Activated T-helper 17 cell treated with anti-CD3 and anti-CD28 coated beads, Interleukin-2, amount 50 U/mL, for 72 hours (primary cell): Measurements from ENCODE around the gene SLC16A13. TPM values are rescaled to one million over a fixed set of nuclear protein-coding genes. Genes with fewer than 3 reads are reported as not detected.
"Not testable (repeated sequence)": the region's sequence is repeated elsewhere in the genome, so short reads cannot be mapped to it uniquely, and the experiment has no call there.

Experiments used
- ATAC-seq: fragments of 150-1000 bp; cut with Tn5 transposase; replicated peaks from 2 replicates; pipeline ENCODE4 v1.10.0; 2021; ENCODE audit warnings: mild to moderate bottlenecking, moderate library complexity
- H3K27ac Mint-ChIP-seq: one replicate; pipeline ENCODE4 v1.8.0; 2022; ENCODE audit warnings: mixed read lengths
- H3K27me3 Mint-ChIP-seq: one replicate; pipeline ENCODE4 v1.8.0; 2022; ENCODE audit warnings: mixed read lengths
- H3K36me3 Mint-ChIP-seq: one replicate; pipeline ENCODE4 v1.8.0; 2022; ENCODE audit warnings: low read depth, mild to moderate bottlenecking, mixed read lengths
- H3K4me1 Mint-ChIP-seq: one replicate; pipeline ENCODE4 v1.8.0; 2022; ENCODE audit warnings: mixed read lengths
- H3K4me3 Mint-ChIP-seq: one replicate; pipeline ENCODE4 v1.8.0; 2022; ENCODE audit warnings: mild to moderate bottlenecking, mixed read lengths
- H3K9me3 Mint-ChIP-seq: one replicate; pipeline ENCODE4 v1.8.0; 2022; ENCODE audit warnings: mixed read lengths
- total RNA-seq, 2 donors: library from RNA; stranded (reverse); gene quantifications; one replicate each; pipeline ENCODE4 v1.2.3, GENCODE V29; 2022

Gene SLC16A13
- total RNA-seq, 2 donors from 2014 or later: 10.7 to 11.8 TPM

- not testable (repeated sequence) for H3K27ac Mint-ChIP-seq, H3K4me3 Mint-ChIP-seq, ATAC-seq, H3K9me3 Mint-ChIP-seq, H3K27me3 Mint-ChIP-seq
- Mint-ChIP-seq H3K36me3 (peaks cover 15% of the 10 kb centered on the region), H3K4me1 (peaks cover 24% of the 10 kb centered on the region)
Measured at GRCh38 chr17:7050583-7050982, 14.8 kb downstream of the SLC16A13 start.

- Mint-ChIP-seq H3K27ac (no peak overlapping the region), H3K27me3 (no peaks in the 10 kb centered on the region), H3K4me1 (peaks cover 17% of the 10 kb centered on the region), H3K36me3 (peaks cover 8% of the 10 kb centered on the region), H3K4me3 (no peak overlapping the region), H3K9me3 (no peaks in the 10 kb centered on the region)
- no peak for ATAC-seq
Measured at GRCh38 chr17:7056386-7056785, 20.6 kb downstream of the SLC16A13 start.

GRCh38 chr17:7058831-7059447, 23.1 kb downstream of the SLC16A13 start:
- Mint-ChIP-seq H3K36me3 (peaks cover 8% of the 10 kb centered on the region), H3K27ac (peak overlapping the region; percentile 59)

GRCh38 chr17:7060165-7060891, 24.5 kb downstream of the SLC16A13 start:
- peaks cover 17% of the 10 kb centered on the region for H3K4me1 Mint-ChIP-seq
- H3K9me3 Mint-ChIP-seq: no peaks in the 10 kb centered on the region
- peak; percentile 90 for ATAC-seq
- peaks cover 8% of the 10 kb centered on the region for H3K36me3 Mint-ChIP-seq
- H3K4me3 Mint-ChIP-seq: peak overlapping the region; percentile 76
- H3K27me3 Mint-ChIP-seq: peaks cover 5% of the 10 kb centered on the region
- H3K27ac Mint-ChIP-seq: peak overlapping the region; percentile 98

More at GRCh38 chr17:7058831-7059447, 23.1 kb downstream of the SLC16A13 start:
- peak; percentile 10 for ATAC-seq
- Mint-ChIP-seq H3K4me1 (peaks cover 17% of the 10 kb centered on the region), H3K27me3 (peaks cover 5% of the 10 kb centered on the region), H3K4me3 (peak overlapping the region; percentile 48), H3K9me3 (no peaks in the 10 kb centered on the region)

- Mint-ChIP-seq H3K27me3 (peaks cover 5% of the 10 kb centered on the region), H3K27ac (peak overlapping the region; percentile 2), H3K4me1 (peaks cover 17% of the 10 kb centered on the region), H3K9me3 (peaks cover 6% of the 10 kb centered on the region), H3K36me3 (peaks cover 8% of the 10 kb centered on the region), H3K4me3 (no peak overlapping the region)
- no peak for ATAC-seq
Measured at GRCh38 chr17:7063518-7064094, 27.8 kb downstream of the SLC16A13 start.

- Mint-ChIP-seq H3K27me3 (peaks cover 8% of the 10 kb centered on the region), H3K4me3 (no peak overlapping the region), H3K4me1 (peaks cover 10% of the 10 kb centered on the region), H3K27ac (no peak overlapping the region), H3K36me3 (peaks cover 8% of the 10 kb centered on the region), H3K9me3 (peaks cover 11% of the 10 kb centered on the region)
- ATAC-seq: no peak
Measured at GRCh38 chr17:7064261-7064660, 28.4 kb downstream of the SLC16A13 start.

- peaks cover 8% of the 10 kb centered on the region for H3K27me3 Mint-ChIP-seq
Measured at GRCh38 chr17:7067198-7067597, 31.4 kb downstream of the SLC16A13 start.

GRCh38 chr17:7068268-7068667, 32.5 kb downstream of the SLC16A13 start:
- Mint-ChIP-seq H3K36me3 (no peaks in the 10 kb centered on the region), H3K4me1 (no peaks in the 10 kb centered on the region), H3K27me3 (peaks cover 8% of the 10 kb centered on the region), H3K9me3 (peaks cover 11% of the 10 kb centered on the region), H3K4me3 (no peak overlapping the region), H3K27ac (no peak overlapping the region)
- no peak for ATAC-seq

More at GRCh38 chr17:7067198-7067597, 31.4 kb downstream of the SLC16A13 start:
- no peaks in the 10 kb centered on the region for H3K4me1 Mint-ChIP-seq
- no peak overlapping the region for H3K4me3 Mint-ChIP-seq
- no peak for ATAC-seq
- H3K27ac Mint-ChIP-seq: no peak overlapping the region
- H3K9me3 Mint-ChIP-seq: peaks cover 11% of the 10 kb centered on the region
- H3K36me3 Mint-ChIP-seq: no peaks in the 10 kb centered on the region

GRCh38 chr17:7070712-7071111, 34.9 kb downstream of the SLC16A13 start:
- no peak for ATAC-seq
- no peak overlapping the region for H3K4me3 Mint-ChIP-seq
- H3K9me3 Mint-ChIP-seq: peaks cover 11% of the 10 kb centered on the region
- no peaks in the 10 kb centered on the region for H3K4me1 Mint-ChIP-seq
- H3K27me3 Mint-ChIP-seq: peaks cover 3% of the 10 kb centered on the region
- no peak overlapping the region for H3K27ac Mint-ChIP-seq
- no peaks in the 10 kb centered on the region for H3K36me3 Mint-ChIP-seq

GRCh38 chr17:7072406-7072805, 36.6 kb downstream of the SLC16A13 start:
- Mint-ChIP-seq H3K27me3 (peaks cover 3% of the 10 kb centered on the region), H3K27ac (no peak overlapping the region), H3K9me3 (peaks cover 11% of the 10 kb centered on the region), H3K4me1 (no peaks in the 10 kb centered on the region), H3K36me3 (no peaks in the 10 kb centered on the region), H3K4me3 (no peak overlapping the region)
- ATAC-seq: no peak

GRCh38 chr17:7074931-7075330, 39.1 kb downstream of the SLC16A13 start:
- H3K4me1 Mint-ChIP-seq: peaks cover 3% of the 10 kb centered on the region
- no peaks in the 10 kb centered on the region for H3K9me3 Mint-ChIP-seq
- ATAC-seq: no peak
- H3K4me3 Mint-ChIP-seq: no peak overlapping the region
- H3K27ac Mint-ChIP-seq: no peak overlapping the region
- H3K36me3 Mint-ChIP-seq: no peaks in the 10 kb centered on the region
- no peaks in the 10 kb centered on the region for H3K27me3 Mint-ChIP-seq

GRCh38 chr17:7077911-7078546, 42.2 kb downstream of the SLC16A13 start:
- Mint-ChIP-seq H3K9me3 (no peaks in the 10 kb centered on the region), H3K4me1 (peaks cover 12% of the 10 kb centered on the region), H3K4me3 (no peak overlapping the region), H3K27me3 (no peaks in the 10 kb centered on the region), H3K36me3 (no peaks in the 10 kb centered on the region), H3K27ac (no peak overlapping the region)
- ATAC-seq: no peak

GRCh38 chr17:7078711-7079110, 42.9 kb downstream of the SLC16A13 start:
- H3K27me3 Mint-ChIP-seq: no peaks in the 10 kb centered on the region
- H3K36me3 Mint-ChIP-seq: no peaks in the 10 kb centered on the region

GRCh38 chr17:7079581-7080455, 44.0 kb downstream of the SLC16A13 start, which contains the start of gene CLEC10A:
Gene CLEC10A, minus strand, starts transcription at chr17:7080251. Its CDS starts 1,439 bp downstream, at chr17:7078812.
- H3K36me3 Mint-ChIP-seq: no peaks in the 10 kb centered on the region
- H3K4me1 Mint-ChIP-seq: peaks cover 17% of the 10 kb centered on the region
- peak within 1 kb of the TSS; percentile 8 for H3K27ac Mint-ChIP-seq
- no peaks in the 10 kb centered on the region for H3K9me3 Mint-ChIP-seq
- no peaks in the 10 kb centered on the region for H3K27me3 Mint-ChIP-seq
- no peak for ATAC-seq
- H3K4me3 Mint-ChIP-seq: no peak within 1 kb of the TSS

More at GRCh38 chr17:7078711-7079110, 42.9 kb downstream of the SLC16A13 start:
- Mint-ChIP-seq H3K27ac (peak overlapping the region; percentile 6), H3K4me3 (no peak overlapping the region), H3K4me1 (peaks cover 16% of the 10 kb centered on the region), H3K9me3 (no peaks in the 10 kb centered on the region)
- no peak for ATAC-seq
